ENCODE data around the gene PLPPR1. TPM values are rescaled to one million over a fixed set of nuclear protein-coding genes. Genes with fewer than 3 reads are reported as not detected.
A peak's percentile ranks its signal among the peaks of the same experiment; 100 is the strongest.

The PLPPR1 gene
- total and polyA plus RNA-seq, 2 of the 13 experiments (the other 11 are each of a cell fraction or from before 2014, with no cell fraction given) = 16.0 to 84.7 TPM

- TF ChIP-seq MED1 (CRISPR knock-in tag; IDR thresholded peaks at IDR 0.05) (0 out of 2 replicates have a peak, but pooled peaks have one; percentile 22), HIC2 (CRISPR knock-in tag; IDR thresholded peaks at IDR 0.05; ENCODE audit: low read depth) (peak; percentile 32; the same call in 1 of the 2 replicates), SALL1 (CRISPR knock-in tag; IDR thresholded peaks at IDR 0.05) (peak; percentile 60), GPN1 (CRISPR knock-in tag; IDR thresholded peaks at IDR 0.05; ENCODE audit: borderline replicate concordance) (no peak), ZNF766 (CRISPR knock-in tag; IDR thresholded peaks at IDR 0.05; ENCODE audit: borderline replicate concordance) (0 out of 2 replicates have a peak, but pooled peaks have one; percentile 40), MYC (CRISPR knock-in tag; IDR thresholded peaks at IDR 0.05; ENCODE audit: borderline replicate concordance) (peak; percentile 28; the same call in 1 of the 2 replicates), KLF6 (CRISPR knock-in tag; IDR thresholded peaks at IDR 0.05) (no peak), HNRNPL (IDR thresholded peaks at IDR 0.05; ENCODE audit: low read depth, low read length) (0 out of 2 replicates have a peak, but pooled peaks have one; percentile 40), KLF12 (CRISPR knock-in tag; IDR thresholded peaks at IDR 0.05; ENCODE audit: borderline replicate concordance) (peak; percentile 61; the same call in 1 of the 2 replicates), ZNF446 (CRISPR knock-in tag; IDR thresholded peaks at IDR 0.05) (no peak), BCL6 (CRISPR knock-in tag; IDR thresholded peaks at IDR 0.05) (peak; percentile 37; the same call in 1 of the 2 replicates), ZNF232 (CRISPR knock-in tag; IDR thresholded peaks at IDR 0.05; ENCODE audit: borderline replicate concordance) (peak; percentile 52; the same call in 1 of the 2 replicates), ZNF501 (CRISPR knock-in tag; IDR thresholded peaks at IDR 0.05) (0 out of 2 replicates have a peak, but pooled peaks have one; percentile 10), ZSCAN29 (CRISPR knock-in tag; conservative IDR thresholded peaks at IDR 0.05) (peak; percentile 47; the same call in 1 of the 2 replicates), ELF4 (CRISPR knock-in tag; IDR thresholded peaks at IDR 0.05; ENCODE audit: borderline replicate concordance) (no peak), ZBTB34 (CRISPR knock-in tag; IDR thresholded peaks at IDR 0.05) (0 out of 2 replicates have a peak, but pooled peaks have one; percentile 25), HES4 (CRISPR knock-in tag; IDR thresholded peaks at IDR 0.05; ENCODE audit: borderline replicate concordance) (no peak), GATAD2A (CRISPR knock-in tag; IDR thresholded peaks at IDR 0.05) (peak; percentile 52; the same call in 1 of the 2 replicates), NRL (CRISPR knock-in tag; IDR thresholded peaks at IDR 0.05; ENCODE audit: borderline replicate concordance) (no peak), GLI4 (CRISPR knock-in tag; IDR thresholded peaks at IDR 0.05; ENCODE audit: borderline replicate concordance) (0 out of 2 replicates have a peak, but pooled peaks have one; percentile 12), BCL3 (CRISPR knock-in tag; IDR thresholded peaks at IDR 0.05) (no peak; the same call in 1 of the 2 replicates)
These were observed at the start of gene PLPPR1 (continued) for GRCh38 chr9:101028346-101029314.
